GM10266 (cell line): Measurements from ENCODE around the gene GLB1L.

Source experiments
- DNase-seq: peaks from one replicate; pipeline ENCODE4 v3.0.0; 2012; ENCODE audit errors: extremely low spot score
- CTCF ChIP-seq: IDR thresholded peaks from 2 replicates; pipeline ENCODE4 v1.5.1; 2012; ENCODE audit warnings: mild to moderate bottlenecking, low read depth; ENCODE audit not compliant: control insufficient read depth, insufficient read depth; ENCODE audit errors: missing control alignments

Gene GLB1L

DNA sequence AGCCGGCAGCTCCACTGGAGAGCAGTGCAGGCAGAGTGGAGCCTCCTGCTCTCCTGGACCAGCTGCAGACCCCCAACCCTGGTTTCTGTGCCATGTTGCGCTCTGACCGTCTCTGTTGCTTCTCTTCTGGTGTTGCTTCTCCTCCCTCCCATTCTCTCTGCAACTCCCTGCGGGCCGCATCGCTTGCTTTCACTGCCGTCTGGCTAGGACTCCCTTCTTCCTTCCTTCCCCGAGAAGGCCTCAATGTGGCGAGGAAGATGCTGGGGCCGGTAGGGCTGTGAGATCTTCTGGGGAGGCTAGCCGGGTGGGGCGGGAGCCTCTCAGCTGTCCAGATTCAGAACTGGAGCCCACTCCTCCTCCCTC is 40.1 kb upstream of the GLB1L start:
- no peak for TF ChIP-seq CTCF

GRCh38 chr2:219284501-219285372 is 39.5 kb upstream of the GLB1L start:
- TF ChIP-seq CTCF: no peak
- DNase-seq: no peak

More for the DNA sequence above, 40.1 kb upstream of the GLB1L start:
- no peak for DNase-seq

GRCh38 chr2:219282943-219283581 is 37.8 kb upstream of the GLB1L start:
- DNase-seq: no peak
- TF ChIP-seq CTCF: no peak

DNA sequence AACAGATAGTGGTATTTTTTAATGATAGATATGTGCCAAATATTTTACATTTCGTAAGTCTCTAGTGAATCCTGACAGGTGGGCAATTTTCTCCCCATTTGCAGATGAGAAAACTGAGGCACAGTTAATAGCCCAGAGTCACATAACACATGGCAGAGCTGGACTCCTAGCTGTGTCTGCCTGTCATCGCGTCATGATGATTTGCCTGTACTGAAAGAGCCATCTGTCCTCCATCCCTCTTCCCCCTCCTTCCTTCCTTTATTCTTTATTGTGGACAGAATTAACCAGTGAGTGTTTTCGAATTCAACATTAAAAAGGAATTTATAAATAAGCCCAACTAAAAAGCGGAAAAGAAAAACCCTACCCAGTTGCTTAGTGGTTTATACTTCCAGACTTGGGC is 37.1 kb upstream of the GLB1L start:
- DNase-seq: no peak
- no peak for TF ChIP-seq CTCF

GRCh38 chr2:219281588-219281987 is 36.3 kb upstream of the GLB1L start:
- no peak for TF ChIP-seq CTCF
- no peak for DNase-seq

- DNase-seq: no peak
- TF ChIP-seq CTCF: no peak
Observed at GRCh38 chr2:219280651-219281050, 35.4 kb upstream of the GLB1L start.

DNA sequence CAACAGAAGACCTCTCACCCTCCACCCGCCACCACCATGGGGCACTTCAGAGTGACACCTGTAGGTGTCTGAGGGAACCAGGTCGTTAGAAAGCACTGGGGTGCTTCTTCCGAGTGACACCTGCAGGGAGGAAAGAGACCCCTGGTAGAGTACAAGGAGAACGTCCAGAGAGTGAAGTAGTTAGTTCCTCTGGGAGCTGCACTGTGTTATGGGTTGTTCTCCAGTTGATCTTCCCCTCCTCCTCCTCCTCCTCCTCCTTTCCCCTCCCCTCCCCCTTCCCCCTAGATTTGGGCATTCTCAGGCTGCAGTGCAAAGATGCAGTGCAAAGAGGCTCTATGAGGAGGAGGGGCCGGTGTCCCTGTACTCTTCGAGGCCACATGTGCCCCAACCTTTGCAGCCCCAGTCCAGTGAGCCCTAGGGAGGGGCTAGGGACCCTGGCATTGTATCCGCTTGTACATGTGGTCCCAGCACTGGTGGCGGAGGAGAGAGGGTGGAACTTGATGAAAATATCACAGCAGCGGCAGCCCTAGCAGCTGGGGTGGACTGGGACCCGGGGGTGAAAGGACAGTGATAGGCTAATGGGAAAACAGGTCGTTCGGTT is 34.8 kb upstream of the GLB1L start:
- DNase-seq: no peak
- TF ChIP-seq CTCF: no peak
